OCI-LY3 (cell line): ENCODE results near the gene ZNF546.

Experiments used
- H2AFZ ChIP-seq: fragments of 200-600, 300-600 bp; shearing (Covaris generic); 2 replicates; pipeline ENCODE4 v1.6.0; 2014; ENCODE audit warnings: antibody characterized with exemption, low read depth, low read length
- H3K27ac ChIP-seq: fragments of 200-600, 300-600 bp; sonication (generic); 2 replicates; pipeline ENCODE4 v1.5.1; 2014; ENCODE audit warnings: mild to moderate bottlenecking, low read length, moderate library complexity, mixed read lengths
- H3K27me3 ChIP-seq: fragments of 200-600, 300-600 bp; sonication (generic); 2 replicates; pipeline ENCODE4 v1.6.1; 2014; ENCODE audit warnings: low read depth, low read length, mixed read lengths
- H3K36me3 ChIP-seq: fragments of 200-600, 300-600 bp; sonication (generic); replicated peaks from 2 replicates; pipeline ENCODE3; 2014; ENCODE audit warnings: low read depth, low read length, mixed read lengths
- H3K4me1 ChIP-seq: fragments of 300-600, 200-600 bp; sonication (generic); 2 replicates; pipeline ENCODE4 v1.6.1; 2014; ENCODE audit warnings: low read length, mixed read lengths
- H3K4me2 ChIP-seq: fragments of 200-600, 300-600 bp; sonication (generic); 2 replicates; pipeline ENCODE4 v1.6.1; 2014; ENCODE audit warnings: low read length, mixed read lengths
- H3K4me3 ChIP-seq: fragments of 300-600, 200-600 bp; sonication (generic); 2 replicates; pipeline ENCODE4 v1.5.1; 2014; ENCODE audit warnings: antibody characterized with exemption, mild to moderate bottlenecking, low read length, moderate library complexity
- H3K79me2 ChIP-seq: fragments of 300-600, 200-600 bp; shearing (Covaris generic); 2 replicates; pipeline ENCODE4 v1.6.1; 2014; ENCODE audit warnings: mild to moderate bottlenecking, low read length, mixed read lengths
- H3K9ac ChIP-seq: fragments of 300-600, 200-600 bp; shearing (Covaris generic); 2 replicates; pipeline ENCODE4 v1.6.0; 2014; ENCODE audit warnings: mild to moderate bottlenecking, low read length, moderate library complexity
- H3K9me3 ChIP-seq: fragments of 200-600, 300-600 bp; shearing (Covaris generic); 2 replicates; pipeline ENCODE4 v1.6.1; 2014; ENCODE audit warnings: low read length, mixed read lengths; ENCODE audit not compliant: insufficient read depth
- H4K20me1 ChIP-seq: fragments of 200-600, 300-600 bp; sonication (generic); 2 replicates; pipeline ENCODE4 v1.6.1; 2016; ENCODE audit warnings: low read length, mixed read lengths; ENCODE audit not compliant: insufficient read depth
- EZH2phosphoT487 ChIP-seq: fragments of 200-600 bp; shearing (Covaris generic); IDR thresholded peaks from 2 replicates; pipeline ENCODE4 v1.6.1; 2018; ENCODE audit warnings: antibody characterized with exemption, mixed run types, low read depth
- TF ChIP-seq, protein P1 (sequence below): fragments of 200-600, 300-600 bp; sonication (generic); IDR thresholded peaks from 2 replicates; pipeline ENCODE4 v1.5.1; 2014; ENCODE audit warnings: antibody characterized with exemption, low read length, low read depth

Gene ZNF546

DNA sequence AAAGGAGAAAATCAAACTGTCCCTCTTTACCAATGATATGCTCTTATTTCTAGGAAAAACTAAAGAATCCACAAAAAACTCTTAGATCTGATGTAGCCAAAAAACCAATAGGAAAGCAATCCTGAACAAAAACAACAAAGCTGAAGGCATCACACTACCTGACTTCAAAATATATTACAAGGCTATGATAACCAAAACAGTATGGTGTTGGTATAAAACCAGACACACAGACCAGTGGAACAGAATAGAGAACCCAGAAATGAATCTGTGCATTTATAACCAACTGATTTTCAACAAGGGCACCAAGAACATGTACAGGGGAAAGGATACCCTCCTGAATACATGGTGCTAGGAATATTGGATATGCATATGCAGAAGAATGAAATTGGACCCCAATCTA is 9.7 kb upstream of the ZNF546 start:
- TF ChIP-seq EZH2phosphoT487, result no peak
- TF ChIP-seq, protein P1, sequence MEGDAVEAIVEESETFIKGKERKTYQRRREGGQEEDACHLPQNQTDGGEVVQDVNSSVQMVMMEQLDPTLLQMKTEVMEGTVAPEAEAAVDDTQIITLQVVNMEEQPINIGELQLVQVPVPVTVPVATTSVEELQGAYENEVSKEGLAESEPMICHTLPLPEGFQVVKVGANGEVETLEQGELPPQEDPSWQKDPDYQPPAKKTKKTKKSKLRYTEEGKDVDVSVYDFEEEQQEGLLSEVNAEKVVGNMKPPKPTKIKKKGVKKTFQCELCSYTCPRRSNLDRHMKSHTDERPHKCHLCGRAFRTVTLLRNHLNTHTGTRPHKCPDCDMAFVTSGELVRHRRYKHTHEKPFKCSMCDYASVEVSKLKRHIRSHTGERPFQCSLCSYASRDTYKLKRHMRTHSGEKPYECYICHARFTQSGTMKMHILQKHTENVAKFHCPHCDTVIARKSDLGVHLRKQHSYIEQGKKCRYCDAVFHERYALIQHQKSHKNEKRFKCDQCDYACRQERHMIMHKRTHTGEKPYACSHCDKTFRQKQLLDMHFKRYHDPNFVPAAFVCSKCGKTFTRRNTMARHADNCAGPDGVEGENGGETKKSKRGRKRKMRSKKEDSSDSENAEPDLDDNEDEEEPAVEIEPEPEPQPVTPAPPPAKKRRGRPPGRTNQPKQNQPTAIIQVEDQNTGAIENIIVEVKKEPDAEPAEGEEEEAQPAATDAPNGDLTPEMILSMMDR, result no peak
- no peak overlapping the region for H3K27ac ChIP-seq

DNA sequence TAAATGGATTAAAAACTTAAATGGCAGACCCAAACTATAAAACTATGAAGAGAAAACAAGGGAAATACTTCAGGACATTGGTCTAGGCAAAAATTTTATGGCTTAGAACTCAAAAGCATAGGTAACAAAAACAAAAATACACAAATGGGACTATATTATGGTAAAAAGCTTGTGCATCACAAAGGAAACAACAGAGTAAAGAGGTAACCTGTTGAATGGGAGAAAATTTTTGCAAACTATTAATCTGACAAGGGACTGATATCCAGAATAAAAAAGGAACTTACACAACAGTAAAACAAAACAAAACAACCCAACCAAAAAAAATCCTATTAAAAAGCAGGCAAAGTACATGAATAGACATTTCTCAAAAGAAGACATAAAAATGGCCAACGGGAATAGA is 9.3 kb upstream of the ZNF546 start:
- no peaks in the 10 kb centered on the region; the same call in 1 of the 2 replicates for H3K9me3 ChIP-seq
- H3K9ac ChIP-seq, result no peak overlapping the region
- no peak overlapping the region for H2AFZ ChIP-seq
- no peak overlapping the region for H3K4me3 ChIP-seq
- no peaks in the 10 kb centered on the region for H3K4me1 ChIP-seq
- H3K27ac ChIP-seq, result no peak overlapping the region
- no peak overlapping the region for H3K4me2 ChIP-seq
- TF ChIP-seq, protein P1, result no peak
- no peak for TF ChIP-seq EZH2phosphoT487
- peaks cover 7% of the 10 kb centered on the region; the same call in 1 of the 2 replicates for H4K20me1 ChIP-seq
- peaks cover 24% of the 10 kb centered on the region for H3K36me3 ChIP-seq
- H3K27me3 ChIP-seq, result no peaks in the 10 kb centered on the region
- H3K79me2 ChIP-seq, result peaks cover 72% of the 10 kb centered on the region

More for the DNA sequence above, 9.7 kb upstream of the ZNF546 start:
- Histone ChIP-seq H3K27me3 (no peaks in the 10 kb centered on the region), H4K20me1 (peaks cover 7% of the 10 kb centered on the region; the same call in 1 of the 2 replicates), H3K9ac (no peak overlapping the region), H3K36me3 (peaks cover 28% of the 10 kb centered on the region), H3K4me2 (no peak overlapping the region), H3K79me2 (peaks cover 72% of the 10 kb centered on the region), H3K9me3 (no peaks in the 10 kb centered on the region; the same call in 1 of the 2 replicates), H2AFZ (no peak overlapping the region), H3K4me3 (no peak overlapping the region), H3K4me1 (no peaks in the 10 kb centered on the region)

DNA sequence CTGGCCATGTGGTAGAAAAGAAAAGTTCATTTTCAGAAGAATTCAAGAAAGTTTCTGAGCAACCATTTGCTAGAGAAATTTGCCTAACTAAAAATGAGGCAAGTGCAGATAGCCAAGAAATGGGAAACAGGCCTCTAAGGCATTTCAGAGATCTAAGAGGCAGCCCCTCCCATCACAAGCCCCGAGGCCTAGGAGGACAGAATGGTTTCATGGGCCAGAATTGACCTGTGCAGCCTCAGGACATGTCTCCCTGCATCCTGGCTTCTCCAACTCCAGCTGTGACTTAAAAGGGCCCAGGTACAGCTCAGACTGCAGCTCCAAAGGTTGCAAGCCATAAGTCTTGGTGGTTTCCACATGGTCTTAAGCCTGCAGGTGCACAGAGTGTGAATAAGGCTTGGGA is 3.3 kb upstream of the ZNF546 start:
- peaks cover 22% of the 10 kb centered on the region for H3K36me3 ChIP-seq
- H3K4me2 ChIP-seq, result no peak overlapping the region
- no peak overlapping the region for H3K27ac ChIP-seq
- H3K9me3 ChIP-seq, result no peaks in the 10 kb centered on the region
- TF ChIP-seq, protein P1, result no peak
- TF ChIP-seq EZH2phosphoT487, result no peak
- H3K27me3 ChIP-seq, result no peaks in the 10 kb centered on the region
- H3K4me1 ChIP-seq, result peaks cover 12% of the 10 kb centered on the region
- H3K9ac ChIP-seq, result no peak overlapping the region
- H2AFZ ChIP-seq, result no peak overlapping the region
- H3K4me3 ChIP-seq, result no peak overlapping the region
- peaks cover 65% of the 10 kb centered on the region for H3K79me2 ChIP-seq
- peaks cover 7% of the 10 kb centered on the region; the same call in 1 of the 2 replicates for H4K20me1 ChIP-seq

DNA sequence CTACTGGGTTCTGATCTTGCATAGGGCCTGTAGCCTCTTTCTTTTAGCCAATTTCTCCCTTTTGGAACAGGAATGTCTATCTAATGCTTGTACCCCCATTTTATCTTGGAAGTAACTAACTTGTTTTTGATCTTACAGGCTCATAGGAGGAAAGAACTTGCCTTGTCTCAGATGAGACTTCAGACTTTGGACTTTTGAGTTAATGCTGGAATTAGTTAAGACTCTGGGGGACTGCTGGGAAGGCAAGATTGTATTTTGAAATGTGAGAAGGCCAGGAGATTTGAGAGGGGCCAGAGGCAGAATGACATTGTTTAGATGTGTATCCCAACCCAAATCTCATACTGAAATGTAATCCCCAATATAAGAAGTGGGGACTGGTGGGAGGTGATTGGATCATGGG is 2.5 kb upstream of the ZNF546 start:
- peaks cover 12% of the 10 kb centered on the region for H3K4me1 ChIP-seq
- no peaks in the 10 kb centered on the region for H3K9me3 ChIP-seq
- H3K4me3 ChIP-seq, result no peak overlapping the region

More for the DNA sequence above, 2.5 kb upstream of the ZNF546 start:
- no peak overlapping the region for H3K9ac ChIP-seq
- no peak for TF ChIP-seq EZH2phosphoT487
- TF ChIP-seq, protein P1, result no peak
- no peak overlapping the region for H3K4me2 ChIP-seq
- no peaks in the 10 kb centered on the region for H3K27me3 ChIP-seq
- H3K27ac ChIP-seq, result no peak overlapping the region
- no peak overlapping the region for H2AFZ ChIP-seq
- peaks cover 59% of the 10 kb centered on the region for H3K79me2 ChIP-seq
- H3K36me3 ChIP-seq, result peaks cover 22% of the 10 kb centered on the region
- H4K20me1 ChIP-seq, result peaks cover 7% of the 10 kb centered on the region; the same call in 1 of the 2 replicates
